GM18526 (cell line): Measurements from ENCODE around the gene NR6A1.

ENCODE experiments used
- POLR2A ChIP-seq: IDR thresholded peaks from 3 replicates; pipeline ENCODE4 v1.6.1; 2011; ENCODE audit not compliant: insufficient read length; ENCODE audit errors: extremely low read depth

NR6A1 gene

DNA sequence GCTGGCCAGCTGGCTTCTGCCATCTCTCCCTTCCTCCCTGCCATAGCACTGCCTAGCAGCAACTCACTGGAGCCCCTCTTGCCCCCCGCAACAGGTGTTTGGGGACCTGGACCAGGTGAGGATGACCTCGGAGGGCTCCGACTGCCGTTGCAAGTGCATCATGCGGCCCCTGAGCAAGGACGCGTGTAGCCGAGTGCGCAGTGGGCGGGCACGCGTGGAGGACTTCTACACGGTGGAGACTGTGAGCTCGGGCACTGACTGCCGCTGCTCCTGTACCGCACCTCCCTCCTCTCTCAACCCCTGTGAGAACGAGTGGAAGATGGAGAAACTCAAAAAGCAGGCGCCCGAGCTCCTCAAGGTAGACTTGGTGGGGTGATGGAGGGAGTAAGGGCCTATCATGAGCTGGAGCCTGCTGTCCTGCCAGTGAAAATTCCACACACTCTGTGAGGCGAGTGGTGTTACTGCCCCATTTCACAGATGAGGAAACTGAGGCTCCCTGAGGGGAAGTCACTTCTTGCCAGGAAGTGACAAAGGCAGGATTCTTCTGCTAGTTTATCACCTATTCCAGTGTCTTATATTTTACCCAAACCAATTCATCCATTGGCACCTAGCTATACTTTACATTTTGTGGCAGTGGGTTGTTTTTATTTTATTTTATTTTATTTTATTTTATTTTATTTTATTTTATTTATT lies 15.9 kb upstream of the NR6A1 start:
- TF ChIP-seq POLR2A: no peak

DNA sequence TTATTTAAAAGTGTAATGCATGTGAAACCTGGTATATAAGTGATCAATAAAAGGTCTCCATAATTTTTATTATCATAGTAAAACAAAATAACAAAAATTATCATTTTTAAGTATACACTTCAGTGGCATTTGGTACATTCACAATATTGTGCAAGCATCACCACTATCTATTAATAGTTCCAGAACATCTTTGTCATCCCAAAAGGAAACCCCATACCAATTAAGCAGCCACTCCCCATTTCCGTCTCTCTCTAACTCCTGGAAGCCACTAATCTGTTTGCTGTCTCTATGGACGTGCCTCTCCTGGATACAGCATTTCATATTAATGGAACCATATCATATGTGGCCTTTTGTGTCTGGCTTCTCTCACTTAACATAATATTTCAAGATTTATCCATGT lies 13.4 kb upstream of the NR6A1 start:
- no peak for TF ChIP-seq POLR2A

DNA sequence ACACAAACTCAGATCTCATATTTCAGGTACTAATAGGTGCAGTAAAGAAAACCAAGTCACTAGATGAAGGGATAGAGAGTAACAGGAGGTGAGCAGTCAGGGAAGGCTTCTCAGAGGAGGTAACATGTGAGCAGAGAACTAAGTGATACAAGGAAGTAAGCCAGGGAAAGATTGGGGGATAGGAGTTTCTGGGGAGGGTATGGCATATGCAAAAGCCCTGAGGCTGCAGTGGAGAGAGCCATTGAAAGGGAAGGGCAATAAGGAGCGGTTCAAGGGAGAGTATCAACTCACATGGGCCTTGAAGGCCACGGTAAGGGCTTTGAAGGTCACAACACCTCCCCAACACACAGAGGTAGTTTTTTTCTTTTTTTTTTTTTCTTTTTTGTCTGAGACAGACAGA lies 12.7 kb upstream of the NR6A1 start:
- TF ChIP-seq POLR2A: no peak

DNA sequence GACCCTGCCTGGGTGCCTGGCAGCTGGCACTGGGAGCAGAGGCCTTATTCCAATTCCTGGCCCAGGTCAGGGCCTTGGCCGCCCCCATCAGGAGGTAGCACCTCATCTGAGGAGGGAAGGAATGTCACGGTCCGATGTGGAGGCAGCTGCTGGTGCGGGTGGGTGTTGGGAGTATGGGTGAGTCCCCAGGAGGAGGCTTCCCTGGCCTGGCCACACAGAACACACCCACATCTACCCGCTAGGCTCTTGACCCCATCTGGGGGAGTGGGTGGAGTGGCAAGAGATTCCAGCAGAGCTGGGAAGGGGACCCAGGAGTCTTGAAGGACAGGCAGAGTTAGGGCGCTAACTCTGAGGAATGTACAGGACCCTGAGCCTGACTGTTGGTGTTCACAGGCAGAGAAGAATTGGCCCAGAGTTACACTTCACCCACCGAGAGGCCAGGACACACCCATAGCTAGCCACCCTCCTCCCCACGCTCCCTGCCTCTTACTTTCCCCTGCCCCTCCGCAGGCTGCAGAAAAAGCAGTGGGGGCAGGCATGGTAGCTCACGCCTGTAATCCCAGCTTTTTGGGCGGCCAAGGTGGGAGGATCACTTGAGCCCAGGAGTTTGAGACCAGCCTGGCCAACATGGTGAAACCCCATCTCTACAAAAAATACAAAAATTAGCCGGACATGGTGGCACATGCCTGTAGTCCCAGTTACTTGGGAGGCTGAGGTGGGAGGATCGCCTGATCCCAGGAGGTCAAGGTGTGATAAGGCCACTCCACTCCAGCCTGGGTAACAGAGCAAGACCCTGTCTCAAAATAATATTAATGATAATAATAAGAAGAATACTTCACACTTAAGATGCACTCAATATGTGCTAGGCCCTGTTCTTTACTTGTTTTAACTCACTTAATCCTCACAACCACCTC lies 11.8 kb upstream of the NR6A1 start:
- no peak for TF ChIP-seq POLR2A

DNA sequence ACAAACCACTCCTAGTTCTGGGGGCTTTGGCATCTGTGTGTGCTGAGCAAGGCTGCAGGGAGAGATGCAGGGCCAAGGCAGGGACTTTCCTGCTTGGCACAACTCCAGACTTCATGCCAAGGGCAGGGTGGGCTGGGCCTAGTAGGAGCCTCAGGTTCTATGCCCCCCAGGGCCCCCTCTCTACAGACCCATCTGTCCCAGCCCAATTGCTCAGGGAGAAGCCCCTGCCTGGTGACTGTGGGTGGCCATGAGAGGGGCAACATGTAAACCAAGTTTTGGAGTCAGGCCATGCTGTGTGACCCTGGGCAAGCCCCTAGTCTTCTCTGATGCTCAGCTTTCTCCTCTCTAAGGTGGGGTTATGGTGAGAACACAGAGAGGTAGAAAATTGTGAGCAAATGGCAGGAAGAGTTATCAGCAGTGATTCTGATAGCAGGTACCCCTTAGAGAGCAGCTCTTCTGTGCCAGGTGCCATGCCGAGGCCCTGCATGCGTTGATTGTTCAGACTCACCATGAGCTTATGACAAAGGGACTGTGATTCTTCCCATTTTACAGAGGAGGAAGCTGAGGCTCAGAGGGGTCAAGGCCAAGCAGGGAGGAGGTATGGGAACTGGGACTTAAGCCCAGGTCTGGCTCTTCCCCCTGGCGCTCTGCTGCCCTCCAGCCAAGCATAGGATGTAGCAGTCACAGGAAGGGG lies 11.0 kb upstream of the NR6A1 start:
- TF ChIP-seq POLR2A: no peak

DNA sequence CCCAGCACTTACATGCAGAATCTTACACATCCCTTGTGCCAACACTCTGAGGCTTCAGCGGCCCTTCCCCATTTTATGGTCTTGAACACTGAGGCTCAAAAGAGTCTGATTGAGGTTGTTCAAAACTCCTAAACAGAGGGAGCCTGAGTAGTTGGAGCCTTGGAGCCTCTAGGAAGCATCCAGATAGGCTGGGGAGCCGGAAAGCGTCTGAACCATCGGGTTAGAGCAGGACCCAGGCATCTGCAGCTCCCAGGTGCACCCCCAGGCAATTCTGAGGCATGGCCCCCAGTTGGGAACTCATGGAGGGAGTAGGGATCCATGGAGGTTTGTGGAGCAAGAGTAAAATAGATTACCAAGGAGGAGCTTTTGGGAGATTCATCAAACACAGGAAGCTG lies 9.6 kb upstream of the NR6A1 start:
- TF ChIP-seq POLR2A: no peak

DNA sequence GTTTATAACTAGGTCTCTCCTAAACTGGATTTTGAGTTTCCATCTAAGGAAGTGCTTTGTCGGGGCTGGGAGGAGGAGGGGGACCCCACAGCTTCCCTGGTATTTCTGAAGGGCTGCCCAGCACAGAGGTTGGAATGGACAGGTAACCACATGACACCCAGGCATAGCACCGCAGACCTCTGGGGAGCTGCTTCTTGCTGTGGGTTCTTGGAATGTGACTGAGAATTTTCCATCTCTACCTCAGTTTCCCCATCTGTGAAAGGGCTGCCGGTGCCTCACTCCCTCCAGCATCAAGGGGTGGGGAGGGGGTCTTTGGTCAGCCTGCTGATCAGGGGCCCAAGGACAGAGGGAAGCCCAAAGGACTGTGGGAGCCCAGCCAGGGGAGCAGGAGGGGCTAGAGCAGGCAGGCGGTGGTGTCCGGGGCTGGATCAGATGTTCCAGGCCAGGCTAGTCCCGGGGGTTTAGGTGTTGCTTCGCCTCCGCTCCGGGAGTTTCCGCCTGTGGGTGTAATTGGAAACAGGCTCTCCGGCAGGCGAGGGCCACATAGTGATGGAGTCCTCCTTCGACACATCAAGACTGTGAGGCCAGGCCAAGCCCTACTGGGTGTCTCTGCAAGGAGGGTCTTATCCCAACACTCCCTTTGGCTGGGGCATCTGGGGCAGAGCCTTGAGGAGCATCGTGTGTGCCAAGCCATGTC lies 9.1 kb upstream of the NR6A1 start:
- TF ChIP-seq POLR2A: no peak

DNA sequence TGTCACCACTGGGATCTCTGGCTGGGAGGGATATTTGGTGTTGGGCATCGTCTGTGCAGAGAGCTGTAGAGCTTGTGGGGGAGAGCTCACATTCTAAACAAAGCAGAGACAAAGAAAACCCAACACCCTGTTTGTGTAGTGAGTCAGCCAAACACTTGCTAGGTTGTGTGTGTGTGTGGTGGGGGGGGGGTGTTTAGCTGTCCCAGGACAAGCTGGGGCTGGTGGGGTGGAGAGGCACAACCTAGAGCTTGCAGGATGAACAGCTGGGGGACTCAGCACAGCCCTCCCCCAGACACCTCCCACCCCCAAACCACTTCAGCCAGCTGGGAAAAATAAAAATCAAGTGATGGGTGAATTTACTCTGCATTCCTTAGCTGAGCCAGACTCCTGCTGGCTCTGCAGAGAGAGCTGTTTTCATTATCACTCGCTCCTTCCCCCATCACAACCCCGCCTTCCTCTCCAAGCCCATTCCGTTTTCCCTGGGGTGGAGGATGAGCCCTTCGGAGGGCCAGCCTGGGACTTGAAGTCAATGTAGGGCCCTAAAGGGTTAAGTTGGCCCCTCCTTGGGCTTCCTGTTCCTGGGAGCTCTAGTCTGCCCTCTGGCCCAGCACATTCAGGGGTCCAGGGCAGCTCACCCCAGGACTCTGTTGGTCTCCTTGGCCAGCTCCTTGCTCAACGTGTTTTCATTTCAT lies 8.4 kb upstream of the NR6A1 start:
- TF ChIP-seq POLR2A: no peak

DNA sequence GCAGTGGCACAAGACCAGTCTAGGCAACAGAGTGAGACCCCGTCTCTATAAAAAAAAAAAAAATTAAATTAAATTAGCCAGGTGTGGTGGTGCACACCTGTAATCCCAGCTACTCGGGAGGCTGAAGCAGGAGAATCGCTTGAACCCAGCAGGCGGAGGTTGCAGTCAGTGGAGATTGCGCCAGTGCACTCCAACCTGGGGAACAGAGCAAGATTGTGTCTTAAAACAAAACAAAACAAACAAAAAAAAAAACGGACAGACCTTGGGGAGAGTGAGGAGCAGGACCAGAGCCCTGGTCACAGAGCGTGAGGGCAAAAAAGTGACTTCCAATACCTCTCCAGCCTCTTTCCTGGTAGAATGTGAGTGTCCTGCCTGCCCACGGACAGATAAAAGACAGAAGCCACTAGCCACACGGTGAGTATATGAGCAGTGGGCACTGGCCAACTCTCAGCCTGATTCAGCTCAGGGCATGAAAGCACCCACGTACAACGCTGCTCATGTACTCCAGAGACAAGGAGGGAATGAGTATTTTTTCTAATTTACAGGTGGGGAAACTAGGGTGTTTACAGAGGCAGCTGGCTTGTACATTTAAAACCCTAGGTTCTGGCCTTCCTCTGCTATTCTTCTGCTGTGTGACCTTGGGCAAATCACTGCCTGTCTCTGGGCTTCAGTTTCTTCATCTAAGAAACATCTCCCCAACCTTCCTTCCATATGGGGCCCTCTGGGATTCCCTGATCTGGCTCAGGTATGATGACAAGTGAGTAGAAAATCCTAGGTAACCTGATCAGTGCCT lies 7.7 kb upstream of the NR6A1 start:
- no peak for TF ChIP-seq POLR2A

DNA sequence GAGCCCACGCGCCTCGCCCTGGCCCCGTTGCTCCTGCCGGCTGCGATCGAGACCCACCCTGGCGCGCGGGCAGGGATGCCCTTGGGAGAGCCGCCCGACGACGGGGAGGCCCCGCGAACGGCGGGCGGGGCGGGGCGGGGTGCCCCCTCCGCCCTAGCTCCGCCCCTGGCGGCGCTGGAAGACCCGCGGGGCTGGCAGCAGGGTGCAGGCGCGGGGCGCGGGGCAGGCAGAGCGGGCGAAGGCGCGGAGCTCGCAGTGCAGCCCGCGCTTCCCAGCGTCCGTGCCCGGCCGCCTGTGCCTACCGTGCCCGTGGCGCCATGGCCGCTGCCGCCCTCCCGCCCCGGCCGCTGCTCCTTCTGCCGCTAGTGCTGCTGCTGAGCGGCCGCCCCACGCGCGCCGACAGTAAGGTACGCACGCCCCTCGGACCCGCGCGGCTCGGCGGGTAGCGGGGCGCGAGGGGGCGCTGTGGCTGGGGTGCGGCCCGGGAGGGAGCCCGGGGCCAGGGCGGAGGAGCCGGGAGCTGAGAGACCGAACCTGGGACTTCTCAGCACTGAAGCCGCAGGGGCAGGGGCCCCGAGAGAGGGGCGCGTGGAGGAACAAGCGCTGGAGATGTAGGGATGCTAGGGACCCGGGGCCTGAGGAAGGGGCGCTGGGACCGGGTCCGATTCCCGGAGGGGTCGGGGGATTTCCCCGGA lies 6.0 kb upstream of the NR6A1 start, which contains the start of gene OLFML2A:
Gene OLFML2A, plus strand, starts transcription at position 180 of the 695 bp plus-strand sequence. Its CDS starts 138 bp downstream, at position 318.
- no peak for TF ChIP-seq POLR2A

DNA sequence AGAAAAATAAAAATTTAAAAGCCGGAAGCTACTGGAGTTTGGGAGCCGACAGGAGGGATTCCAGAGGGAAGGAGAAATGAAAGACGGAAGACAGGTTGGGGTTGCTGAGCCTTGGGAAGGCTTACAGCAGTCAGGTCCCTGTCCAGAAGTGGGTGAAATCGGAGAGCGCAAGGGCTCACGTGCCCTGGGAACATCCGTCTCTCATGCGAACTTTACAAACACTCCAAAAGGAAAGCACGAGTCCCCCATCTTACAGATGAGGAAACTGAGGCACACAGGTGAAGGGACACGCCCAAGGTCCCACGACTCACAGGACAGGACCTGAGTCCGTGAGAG lies 5.5 kb upstream of the NR6A1 start:
- no peak for TF ChIP-seq POLR2A

DNA sequence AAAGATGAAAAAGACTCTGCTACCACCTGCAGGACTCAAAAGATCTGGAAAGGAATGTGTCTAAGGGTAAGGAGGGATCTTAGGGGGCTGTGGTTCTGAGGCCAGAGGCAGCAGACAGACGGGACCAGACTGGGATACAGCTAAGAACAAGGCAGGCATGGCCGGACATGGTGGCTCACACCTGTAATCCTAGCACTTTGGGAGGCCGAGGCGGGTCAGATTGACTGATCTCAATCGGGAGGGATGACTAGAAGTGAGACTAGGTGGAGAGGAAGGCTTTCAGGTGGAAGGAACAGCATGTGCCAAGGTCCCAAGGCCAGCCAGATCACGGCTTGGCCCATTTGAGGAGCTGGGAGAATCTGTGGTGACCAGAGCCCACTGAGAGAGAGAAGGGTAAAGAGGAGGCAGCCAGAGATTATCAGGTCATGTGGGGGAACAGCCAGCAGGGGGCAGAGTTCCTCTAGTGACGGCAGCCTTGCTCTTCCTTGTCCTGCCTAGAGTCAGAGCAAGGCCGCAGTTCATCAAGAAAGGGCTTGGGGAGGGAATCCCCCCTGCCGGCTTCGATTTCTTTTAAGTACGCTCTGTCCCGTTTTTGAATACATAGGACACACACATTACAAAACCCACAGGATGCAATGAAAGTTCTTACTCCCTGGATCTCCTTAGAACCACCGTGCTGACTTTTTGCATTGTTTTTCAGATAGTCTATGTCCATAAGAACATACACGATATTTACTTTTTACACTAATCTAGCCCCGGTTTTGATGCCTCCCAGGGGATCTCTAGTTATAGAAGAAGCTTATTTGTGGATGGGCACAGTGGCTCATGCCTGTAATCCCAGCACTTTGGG lies 3.2 kb upstream of the NR6A1 start:
- TF ChIP-seq POLR2A: no peak
